ENCODE data around the gene MID1IP1. TPM values are rescaled to one million over a fixed set of nuclear protein-coding genes. Genes with fewer than 3 reads are reported as not detected.

MID1IP1 gene
- total RNA-seq, 1 experiment from 2014 or later: 100 TPM

- H3K4me1 Mint-ChIP-seq: no peaks in the 10 kb centered on the region
- H4K5ac ChIP-seq (ENCODE audit: insufficient read length, low read depth, low read length): no peak overlapping the region
- no peak overlapping the region for H3K4me3 Mint-ChIP-seq
These were observed 22.9 kb downstream of the MID1IP1 start for GRCh38 chrX:38824176-38824575.

More at GRCh38 chrX:38824176-38824575, 22.9 kb downstream of the MID1IP1 start:
- no peak overlapping the region for H2BK12ac ChIP-seq (ENCODE audit: insufficient read length, low read depth, low read length)
- H2BK15ac ChIP-seq (ENCODE audit: low read depth, low read length): no peak overlapping the region
- H3K27ac ChIP-seq (ENCODE audit: insufficient read length, low read depth, low read length): no peak overlapping the region
- H2AFZ ChIP-seq (ENCODE audit: low read length): no peak overlapping the region
- no peak overlapping the region for H2AK5ac ChIP-seq (ENCODE audit: insufficient read length, low read length)
- no peaks in the 10 kb centered on the region for H4K20me1 ChIP-seq (ENCODE audit: control insufficient read depth, insufficient read depth, insufficient read length)
- H3K14ac ChIP-seq (ENCODE audit: insufficient read depth, low read length): no peak overlapping the region
- H3K56ac ChIP-seq (ENCODE audit: insufficient read length, low read depth, low read length): no peak overlapping the region
- H3K23me2 ChIP-seq (ENCODE audit: insufficient read length, low read depth, low read length, poor library complexity, severe bottlenecking): no peaks in the 10 kb centered on the region
- no peak overlapping the region for H2BK120ac ChIP-seq (ENCODE audit: low read depth, low read length, poor library complexity, severe bottlenecking)
- H3K18ac ChIP-seq (ENCODE audit: insufficient read length, low read depth, low read length): no peak overlapping the region
- no peaks in the 10 kb centered on the region for H3K9me3 ChIP-seq (ENCODE audit: control insufficient read depth, low read depth, low read length)
- H3K9ac ChIP-seq (ENCODE audit: extremely low read depth, insufficient read length, low read length): no peak overlapping the region
- no peak for DNase-seq
- H4K91ac ChIP-seq (ENCODE audit: insufficient read length, low read depth, low read length): no peak overlapping the region
- H3K27me3 Mint-ChIP-seq (ENCODE audit: low read depth): no peaks in the 10 kb centered on the region
- H4K8ac ChIP-seq (replicated peaks; ENCODE audit: insufficient read length, low read depth, low read length): no peak overlapping the region
- no peaks in the 10 kb centered on the region for H3K27me3 ChIP-seq (ENCODE audit: insufficient read depth, low read length)
- no peaks in the 10 kb centered on the region; the same call in 1 of the 2 replicates for H3K4me1 ChIP-seq (ENCODE audit: insufficient read depth, low read length)
- no peak overlapping the region for H2BK20ac ChIP-seq (ENCODE audit: low read depth, low read length, poor library complexity, severe bottlenecking)
- H2BK5ac ChIP-seq (ENCODE audit: insufficient read length, low read length): no peak overlapping the region
- WGBS (ENCODE audit: extremely low coverage, insufficient read length, low lambda C conversion rate): no CpG with 5 or more reads among the region's 2 CpGs
- TF ChIP-seq CTCF (conservative IDR thresholded peaks at IDR 0.05): no peak
- no peak overlapping the region for H3K4me2 ChIP-seq (ENCODE audit: insufficient read depth, insufficient read length, low read length)
- H3K79me2 ChIP-seq (ENCODE audit: insufficient read depth, low read length): no peaks in the 10 kb centered on the region
- H3K79me1 ChIP-seq (ENCODE audit: insufficient read depth, low read depth, low read length, poor library complexity, severe bottlenecking): no peaks in the 10 kb centered on the region
- H3K9me3 Mint-ChIP-seq: peaks cover 40 to 43% of the 10 kb centered on the region in 2 experiments
- H3K4ac ChIP-seq (ENCODE audit: low read depth, low read length): no peak overlapping the region
- no peak overlapping the region for H3K27ac Mint-ChIP-seq
- H3K23ac ChIP-seq (ENCODE audit: insufficient read length, low read depth, low read length): no peak overlapping the region
- peaks cover 0 to 2% (median 0%) of the 10 kb centered on the region in 3 experiments; a peak in 2 of 7 replicates for H3K36me3 Mint-ChIP-seq (ENCODE audit: insufficient read depth in 1 of 3, low read depth in 3 of 3)
- H3T11ph ChIP-seq (ENCODE audit: low read length): no peak overlapping the region
